Panc1 (cell line): ENCODE results near the gene ERRFI1. TPM values are rescaled to one million over a fixed set of nuclear protein-coding genes. Genes with fewer than 3 reads are reported as not detected.
A peak's percentile ranks its signal among the peaks of the same experiment; 100 is the strongest.

Experiments used
- ATAC-seq: fragments of 200-7000 bp; cut with Tn5 transposase; 2 replicates; pipeline ENCODE4 v1.9.1; 2020; ENCODE audit warnings: mild to moderate bottlenecking, moderate library complexity
- BruUV-seq: library from RNA; stranded (reverse); fragments of 400-500 nt; replicated peaks from 2 replicates; lab custom pipeline; 2021; lab: Mats Ljungman, UMichigan
- CTCF ChIA-PET: fragments of 300-600 bp; sonication (Branson Sonifier 250); formaldehyde crosslinking; loops from one replicate; lab custom pipeline; 2022; ENCODE audit warnings: antibody characterized with exemption; lab: Charles Lee
- POLR2A ChIA-PET: fragments of 300-600 bp; sonication (Branson Sonifier 250); formaldehyde crosslinking; loops from one replicate; lab custom pipeline; 2022; ENCODE audit warnings: antibody characterized with exemption; lab: Charles Lee
- DNase-seq: peaks from one replicate; pipeline ENCODE4 v3.0.0-alpha.2; 2010; ENCODE audit warnings: low read depth, low spot score
- H3K27ac ChIP-seq: 2 replicates; pipeline ENCODE4 v1.5.1; 2011; ENCODE audit warnings: mild to moderate bottlenecking, low read length, inconsistent platforms
- H3K27me3 ChIP-seq: fragments of 200-500 bp; sonication (Bioruptor generic); 2 replicates; pipeline ENCODE4 v1.6.0; 2014; ENCODE audit warnings: low read length, inconsistent platforms; ENCODE audit not compliant: control insufficient read depth, insufficient read depth
- H3K36me3 ChIP-seq: fragments of 200-500 bp; sonication (Bioruptor generic); 2 replicates; pipeline ENCODE4 v1.5.1; 2014; ENCODE audit warnings: inconsistent platforms, mild to moderate bottlenecking, low read length, moderate library complexity; ENCODE audit not compliant: control insufficient read depth, insufficient read depth
- H3K4me1 ChIP-seq: 2 replicates; pipeline ENCODE4 v1.5.1; 2011; ENCODE audit warnings: inconsistent platforms, mild to moderate bottlenecking, low read length, moderate library complexity; ENCODE audit not compliant: control insufficient read depth, insufficient read depth
- H3K4me3 ChIP-seq, 2 experiments: 2 replicates each; pipeline ENCODE4 v1.5.1; 2011 to 2012; ENCODE audit warnings: low read depth in 2 of 2, low read length in 2 of 2, mild to moderate bottlenecking in 2 of 2, inconsistent platforms in 1 of 2, moderate library complexity in 1 of 2
- H3K9me3 ChIP-seq: fragments of 200-500 bp; sonication (Bioruptor generic); 2 replicates; pipeline ENCODE4 v1.5.1; 2014; ENCODE audit warnings: low read depth, mild to moderate bottlenecking, inconsistent platforms, low read length, moderate library complexity; ENCODE audit not compliant: control insufficient read depth, insufficient read depth
- CTCF ChIP-seq: fragments of 450-650 bp; IDR thresholded peaks from 2 replicates; pipeline ENCODE4 v1.5.1; 2017; ENCODE audit warnings: mild to moderate bottlenecking
- POLR2AphosphoS5 ChIP-seq: IDR thresholded peaks from 2 replicates; pipeline ENCODE4 v1.6.1; 2012; ENCODE audit warnings: mild to moderate bottlenecking, low read depth, low read length, moderate library complexity
- SIN3A ChIP-seq: IDR thresholded peaks from 2 replicates; pipeline ENCODE4 v1.6.1; 2012; ENCODE audit warnings: low read depth, mild to moderate bottlenecking, low read length, moderate library complexity, borderline replicate concordance; ENCODE audit not compliant: insufficient read depth
- TCF7L2 ChIP-seq: IDR thresholded peaks from 2 replicates; pipeline ENCODE4 v1.6.1; 2011; ENCODE audit warnings: mild to moderate bottlenecking, low read depth, low read length, inconsistent platforms
- in situ Hi-C: cut with HindIII; loops from 2 replicates; pipeline ENCODE4 v1.10.0; 2016; ENCODE audit warnings: low sequenced_read_pairs, low pct_unique_long_range_greater_than_20kb
- intact Hi-C: fragments of 100-400 bp; cut with micrococcal nuclease; formaldehyde crosslinking; loops from one replicate; pipeline ENCODE4 v1.10.0; 2022; ENCODE audit not compliant: unreplicated experiment
- total RNA-seq: library from RNA; stranded (reverse); gene quantifications from one replicate; pipeline ENCODE4 v1.2.1, GENCODE V29; 2021; ENCODE audit not compliant: unreplicated experiment
- TF ChIP-seq, protein P1 (sequence below), 2 experiments: IDR thresholded peaks; 2 replicates each; pipeline ENCODE4 v1.6.1; 2011 to 2012; ENCODE audit warnings: low read depth in 2 of 2, control low read depth in 1 of 2, low read length in 1 of 2, mild to moderate bottlenecking in 1 of 2, moderate library complexity in 1 of 2; ENCODE audit not compliant: insufficient read depth in 1 of 2

Gene ERRFI1
- total RNA-seq, 1 experiment from 2014 or later = 299 TPM

- TF ChIP-seq SIN3A = no peak
- TF ChIP-seq TCF7L2 = no peak
- no peak for TF ChIP-seq POLR2AphosphoS5
- TF ChIP-seq, protein P1, sequence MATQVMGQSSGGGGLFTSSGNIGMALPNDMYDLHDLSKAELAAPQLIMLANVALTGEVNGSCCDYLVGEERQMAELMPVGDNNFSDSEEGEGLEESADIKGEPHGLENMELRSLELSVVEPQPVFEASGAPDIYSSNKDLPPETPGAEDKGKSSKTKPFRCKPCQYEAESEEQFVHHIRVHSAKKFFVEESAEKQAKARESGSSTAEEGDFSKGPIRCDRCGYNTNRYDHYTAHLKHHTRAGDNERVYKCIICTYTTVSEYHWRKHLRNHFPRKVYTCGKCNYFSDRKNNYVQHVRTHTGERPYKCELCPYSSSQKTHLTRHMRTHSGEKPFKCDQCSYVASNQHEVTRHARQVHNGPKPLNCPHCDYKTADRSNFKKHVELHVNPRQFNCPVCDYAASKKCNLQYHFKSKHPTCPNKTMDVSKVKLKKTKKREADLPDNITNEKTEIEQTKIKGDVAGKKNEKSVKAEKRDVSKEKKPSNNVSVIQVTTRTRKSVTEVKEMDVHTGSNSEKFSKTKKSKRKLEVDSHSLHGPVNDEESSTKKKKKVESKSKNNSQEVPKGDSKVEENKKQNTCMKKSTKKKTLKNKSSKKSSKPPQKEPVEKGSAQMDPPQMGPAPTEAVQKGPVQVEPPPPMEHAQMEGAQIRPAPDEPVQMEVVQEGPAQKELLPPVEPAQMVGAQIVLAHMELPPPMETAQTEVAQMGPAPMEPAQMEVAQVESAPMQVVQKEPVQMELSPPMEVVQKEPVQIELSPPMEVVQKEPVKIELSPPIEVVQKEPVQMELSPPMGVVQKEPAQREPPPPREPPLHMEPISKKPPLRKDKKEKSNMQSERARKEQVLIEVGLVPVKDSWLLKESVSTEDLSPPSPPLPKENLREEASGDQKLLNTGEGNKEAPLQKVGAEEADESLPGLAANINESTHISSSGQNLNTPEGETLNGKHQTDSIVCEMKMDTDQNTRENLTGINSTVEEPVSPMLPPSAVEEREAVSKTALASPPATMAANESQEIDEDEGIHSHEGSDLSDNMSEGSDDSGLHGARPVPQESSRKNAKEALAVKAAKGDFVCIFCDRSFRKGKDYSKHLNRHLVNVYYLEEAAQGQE (IDR thresholded peaks at IDR 0.05; ENCODE audit: insufficient read depth in 1 of 2, low read depth in 2 of 2, low read length in 1 of 2) = no peak
- TF ChIP-seq CTCF = no peak
- Histone ChIP-seq H3K27ac (peak overlapping the region; percentile 99), H3K9me3 (peaks cover 33% of the 10 kb centered on the region; the same call in 1 of the 2 replicates), H3K4me3 (no peak overlapping the region), H3K4me1 (peaks cover 29% of the 10 kb centered on the region), H3K27me3 (no peaks in the 10 kb centered on the region), H3K36me3 (no peaks in the 10 kb centered on the region)
- CTCF ChIA-PET = no interaction called here
- ATAC-seq (no peak), DNase-seq (no peak)
- no TSS peak for BruUV-seq
- in situ Hi-C loops = no loop called here
- POLR2A ChIA-PET = no interaction called here
- intact Hi-C loops = no loop called here
These were observed 17.5 kb upstream of the ERRFI1 start for GRCh38 chr1:8043621-8044020.

GRCh38 chr1:8042134-8042533 lies 16.0 kb upstream of the ERRFI1 start:
- no peak for TF ChIP-seq POLR2AphosphoS5
- ATAC-seq = no peak
- no TSS peak for BruUV-seq
- Histone ChIP-seq H3K36me3 (no peaks in the 10 kb centered on the region), H3K4me3 (no peak overlapping the region), H3K27ac (peak overlapping the region; percentile 99; the same call in 1 of the 2 replicates), H3K9me3 (peaks cover 33% of the 10 kb centered on the region; the same call in 1 of the 2 replicates), H3K27me3 (no peaks in the 10 kb centered on the region), H3K4me1 (peaks cover 18% of the 10 kb centered on the region)
- DNase-seq = no peak
- intact Hi-C loops = no loop called here
- in situ Hi-C loops = no loop called here
- ChIA-PET POLR2A (no interaction called here), CTCF (interaction anchor here (1.1 kb wide), 1 partner anchor 36 kb away, joined by 4 read pairs; no protein-coding TSS in a partner anchor)

GRCh38 chr1:8040586-8040985 lies 14.5 kb upstream of the ERRFI1 start:
- ATAC-seq (peak; percentile 97), DNase-seq (peak; percentile 95)
- ChIA-PET CTCF (no interaction called here), POLR2A (interaction anchor here (0.6 kb wide), 2 partner anchors 35 to 190 kb away, joined by 3 read pairs; no protein-coding TSS in a partner anchor)
- in situ Hi-C loops = no loop called here
- Histone ChIP-seq H3K9me3 (peaks cover 33% of the 10 kb centered on the region; the same call in 1 of the 2 replicates), H3K4me1 (peaks cover 13% of the 10 kb centered on the region), H3K27ac (peak overlapping the region; percentile 92), H3K4me3 (no peak overlapping the region), H3K27me3 (no peaks in the 10 kb centered on the region), H3K36me3 (no peaks in the 10 kb centered on the region)
- TF ChIP-seq SIN3A (no peak), POLR2AphosphoS5 (peak; percentile 63; the same call in 1 of the 2 replicates)
- intact Hi-C loops = no loop called here
- no TSS peak for BruUV-seq
